ENCODE measurements around the gene TERB1.
"Not testable (repeated sequence)": the region's sequence is repeated elsewhere in the genome, so short reads cannot be mapped to it uniquely, and the experiment has no call there.

Gene TERB1

GRCh38 chr16:66814734-66815133 lies 13.3 kb upstream of the TERB1 start:
- no peak for DNase-seq (ENCODE audit: extremely low read depth, low read depth)
- no peak for TF ChIP-seq CTCF (IDR thresholded peaks at IDR 0.05; ENCODE audit: low read depth, low read length)

GRCh38 chr16:66811043-66811442 lies 9.7 kb upstream of the TERB1 start:
- TF ChIP-seq CTCF (IDR thresholded peaks at IDR 0.05; ENCODE audit: low read depth, low read length) = no peak
- DNase-seq (ENCODE audit: extremely low read depth, low read depth) = no peak

GRCh38 chr16:66810391-66810790 lies 9.0 kb upstream of the TERB1 start:
- DNase-seq (ENCODE audit: extremely low read depth, low read depth) = no peak
- no peak for TF ChIP-seq CTCF (IDR thresholded peaks at IDR 0.05; ENCODE audit: low read depth, low read length)

GRCh38 chr16:66809765-66810164 lies 8.4 kb upstream of the TERB1 start:
- no peak for TF ChIP-seq CTCF (IDR thresholded peaks at IDR 0.05; ENCODE audit: low read depth, low read length)
- no peak for DNase-seq (ENCODE audit: extremely low read depth, low read depth)

GRCh38 chr16:66802159-66802558 lies 775 bp upstream of the TERB1 start:
- TF ChIP-seq CTCF (IDR thresholded peaks at IDR 0.05; ENCODE audit: low read depth, low read length) = no peak

GRCh38 chr16:66800856-66801255 lies 528 bp downstream of the TERB1 start:
- no peak for DNase-seq (ENCODE audit: extremely low read depth, low read depth)
- TF ChIP-seq CTCF (IDR thresholded peaks at IDR 0.05; ENCODE audit: low read depth, low read length) = no peak

More at GRCh38 chr16:66802159-66802558, 775 bp upstream of the TERB1 start:
- no peak for DNase-seq (ENCODE audit: extremely low read depth, low read depth)

- DNase-seq (ENCODE audit: extremely low read depth, low read depth) = no peak
- no peak for TF ChIP-seq CTCF (IDR thresholded peaks at IDR 0.05; ENCODE audit: low read depth, low read length)
Measured at GRCh38 chr16:66798161-66798560, 3.2 kb downstream of the TERB1 start.

- DNase-seq (ENCODE audit: extremely low read depth, low read depth) = not testable (repeated sequence)
Measured at GRCh38 chr16:66793984-66794383, 7.4 kb downstream of the TERB1 start.

Measured in AG09319 (cell line).